SK-N-SH (cell line): ENCODE data around the gene ADCY9. TPM values are rescaled to one million over a fixed set of nuclear protein-coding genes. Genes with fewer than 3 reads are reported as not detected.

Source experiments
- CTCF ChIA-PET: fragments of 300-600, 350-600 bp; formaldehyde crosslinking; extraction: SDS; loops from one replicate; lab custom pipeline; 2021; lab: Yijun Ruan, JAX
- POLR2A ChIA-PET: fragments of 350-600 bp; sonication (Branson Sonifier 250); formaldehyde crosslinking; extraction: SDS; loops from one replicate; lab custom pipeline; 2020; ENCODE audit warnings: antibody characterized with exemption, inconsistent platforms; lab: Yijun Ruan, JAX
- DNase-seq: peaks from one replicate; pipeline ENCODE4 v3.0.0; 2012
- H2AFZ ChIP-seq: fragments of 200-600 bp; sonication (generic); 2 replicates; pipeline ENCODE4 v1.8.1; 2016; ENCODE audit warnings: antibody characterized with exemption, mild to moderate bottlenecking, low read depth
- H3F3A ChIP-seq: fragments of 200-600 bp; sonication (generic); replicated peaks from 2 replicates; pipeline ENCODE3; 2016; ENCODE audit warnings: antibody characterized with exemption, mild to moderate bottlenecking; ENCODE audit not compliant: insufficient read depth
- H3K27ac ChIP-seq, 2 experiments: fragments of 200-500 bp in 1 of 2; fragments of 200-600 bp in 1 of 2; sonication (Bioruptor generic) in 1 of 2; sonication (generic), shearing (Covaris generic) in 1 of 2; 2 replicates each; pipeline versions ENCODE4 v1.5.1 to v1.6.1; 2014 to 2016; ENCODE audit warnings: low read depth in 2 of 2, inconsistent platforms in 1 of 2, low read length in 1 of 2, mild to moderate bottlenecking in 1 of 2, mixed read lengths in 1 of 2
- H3K27me3 ChIP-seq: fragments of 200-600 bp; sonication (generic), shearing (Covaris generic); 2 replicates; pipeline ENCODE4 v1.6.1; 2016; ENCODE audit warnings: mixed run types; ENCODE audit not compliant: insufficient read depth
- H3K36me3 ChIP-seq, 2 experiments: fragments of 200-500 bp in 1 of 2; fragments of 200-600 bp in 1 of 2; sonication (Bioruptor generic) in 1 of 2; sonication (generic) in 1 of 2; replicated peaks in 1 of 2; 2 replicates each; pipeline versions ENCODE3 to v1.5.1; 2014 to 2016; ENCODE audit warnings: low read length in 1 of 2, mild to moderate bottlenecking in 1 of 2; ENCODE audit not compliant: insufficient read depth in 2 of 2, control insufficient read depth in 1 of 2
- H3K4me1 ChIP-seq, 2 experiments: fragments of 200-500 bp in 1 of 2; fragments of 200-600 bp in 1 of 2; sonication (Bioruptor generic) in 1 of 2; sonication (generic), shearing (Covaris generic) in 1 of 2; 2 replicates each; pipeline versions ENCODE4 v1.5.1 to v1.6.1; 2014 to 2016; ENCODE audit warnings: low read depth in 1 of 2, low read length in 1 of 2, mixed run types in 1 of 2; ENCODE audit not compliant: insufficient read depth in 2 of 2, control insufficient read depth in 1 of 2
- H3K4me2 ChIP-seq: fragments of 200-600 bp; sonication (generic), shearing (Covaris generic); 2 replicates; pipeline ENCODE4 v1.6.1; 2017; ENCODE audit warnings: mixed run types
- H3K4me3 ChIP-seq, 2 experiments: fragments of 200-500 bp in 1 of 2; fragments of 200-600 bp in 1 of 2; sonication (Bioruptor generic) in 1 of 2; sonication (generic), shearing (Covaris generic) in 1 of 2; 2 replicates each; pipeline versions ENCODE4 v1.5.1 to v1.8.1; 2014 to 2016; ENCODE audit warnings: low read depth in 2 of 2, inconsistent platforms in 1 of 2, low read length in 1 of 2, mild to moderate bottlenecking in 1 of 2, mixed read lengths in 1 of 2, moderate library complexity in 1 of 2
- H3K79me2 ChIP-seq: fragments of 200-600 bp; sonication (generic); 2 replicates; pipeline ENCODE4 v1.8.1; 2017; ENCODE audit warnings: mild to moderate bottlenecking; ENCODE audit not compliant: insufficient read depth
- H3K9ac ChIP-seq: fragments of 200-600 bp; sonication (generic); 2 replicates; pipeline ENCODE4 v1.6.1; 2017; ENCODE audit warnings: mixed run types
- H3K9me2 ChIP-seq: fragments of 200-600 bp; sonication (generic); 2 replicates; pipeline ENCODE4 v1.6.1; 2017; ENCODE audit warnings: mixed run types
- H3K9me3 ChIP-seq: fragments of 200-600 bp; sonication (generic); 2 replicates; pipeline ENCODE4 v1.6.1; 2017; ENCODE audit warnings: mixed run types, mild to moderate bottlenecking, moderate library complexity
- H4K20me1 ChIP-seq: fragments of 200-600 bp; sonication (generic); 2 replicates; pipeline ENCODE4 v1.6.1; 2017; ENCODE audit warnings: mild to moderate bottlenecking, mixed run types; ENCODE audit not compliant: insufficient read depth
- ELF1 ChIP-seq: IDR thresholded peaks from 2 replicates; pipeline ENCODE4 v1.4.0; 2012
- FOXJ3 ChIP-seq: sonication (generic); formaldehyde crosslinking; IDR thresholded peaks from 2 replicates; pipeline ENCODE4 v1.5.1; 2020; ENCODE audit warnings: mild to moderate bottlenecking, missing genetic modification reagents
- FOXM1 ChIP-seq: IDR thresholded peaks from 2 replicates; pipeline ENCODE4 v1.4.0; 2012; ENCODE audit warnings: low read depth, mild to moderate bottlenecking
- GATA2 ChIP-seq: sonication (generic); formaldehyde crosslinking; IDR thresholded peaks from 2 replicates; pipeline ENCODE4 v1.5.0; 2020; ENCODE audit warnings: mild to moderate bottlenecking, missing genetic modification reagents
- JUND ChIP-seq: IDR thresholded peaks from 2 replicates; pipeline ENCODE4 v1.4.0; 2012
- MEF2A ChIP-seq: IDR thresholded peaks from 2 replicates; pipeline ENCODE4 v1.4.0; 2012; ENCODE audit warnings: low read depth, borderline replicate concordance
- NFIC ChIP-seq: IDR thresholded peaks from 2 replicates; pipeline ENCODE4 v1.4.0; 2012; ENCODE audit warnings: borderline replicate concordance
- POLR2AphosphoS5 ChIP-seq: IDR thresholded peaks from 2 replicates; pipeline ENCODE4 v1.6.1; 2012; ENCODE audit warnings: low read depth, low read length
- RAD21 ChIP-seq: IDR thresholded peaks from 2 replicates; pipeline ENCODE4 v1.6.1; 2012; ENCODE audit warnings: mild to moderate bottlenecking, low read length
- SIN3A ChIP-seq: IDR thresholded peaks from 2 replicates; pipeline ENCODE4 v1.6.1; 2012; ENCODE audit warnings: low read depth, mild to moderate bottlenecking, low read length, moderate library complexity, borderline replicate concordance
- TAF1 ChIP-seq: IDR thresholded peaks from 2 replicates; pipeline ENCODE4 v1.6.1; 2012; ENCODE audit warnings: low read depth, mild to moderate bottlenecking, low read length, moderate library complexity, borderline replicate concordance
- USF2 ChIP-seq: fragments of 150-350 bp; IDR thresholded peaks from 2 replicates; pipeline ENCODE4 v1.6.1; 2017; ENCODE audit warnings: antibody characterized with exemption, low read length, low read depth, borderline replicate concordance
- WGBS: methylation state at CpG from one replicate; pipeline ENCODE4 v1.1.6; 2017; ENCODE audit warnings: low lambda C conversion rate; 5-methylcytosine and 5-hydroxymethylcytosine counted together
- polyA plus RNA-seq, 3 experiments: library from polyadenylated mRNA; depleted of rRNA; stranded (reverse); fragments of >200 nt; gene quantifications; 2 replicates each; pipeline ENCODE4 v1.2.3, GENCODE V29; 2012
- TF ChIP-seq, protein P1 (sequence below): IDR thresholded peaks from 2 replicates; pipeline ENCODE4 v1.4.0; 2012; ENCODE audit warnings: low read depth
- TF ChIP-seq, protein P2 (sequence below): fragments of 200-600 bp; sonication (generic); IDR thresholded peaks from 2 replicates; pipeline ENCODE4 v1.6.1; 2017; ENCODE audit warnings: antibody characterized with exemption, mild to moderate bottlenecking, moderate library complexity

The ADCY9 gene
- polyA plus RNA-seq, 1 of the 3 experiments (the other 2 are of a cell fraction): 5.2 TPM

DNA sequence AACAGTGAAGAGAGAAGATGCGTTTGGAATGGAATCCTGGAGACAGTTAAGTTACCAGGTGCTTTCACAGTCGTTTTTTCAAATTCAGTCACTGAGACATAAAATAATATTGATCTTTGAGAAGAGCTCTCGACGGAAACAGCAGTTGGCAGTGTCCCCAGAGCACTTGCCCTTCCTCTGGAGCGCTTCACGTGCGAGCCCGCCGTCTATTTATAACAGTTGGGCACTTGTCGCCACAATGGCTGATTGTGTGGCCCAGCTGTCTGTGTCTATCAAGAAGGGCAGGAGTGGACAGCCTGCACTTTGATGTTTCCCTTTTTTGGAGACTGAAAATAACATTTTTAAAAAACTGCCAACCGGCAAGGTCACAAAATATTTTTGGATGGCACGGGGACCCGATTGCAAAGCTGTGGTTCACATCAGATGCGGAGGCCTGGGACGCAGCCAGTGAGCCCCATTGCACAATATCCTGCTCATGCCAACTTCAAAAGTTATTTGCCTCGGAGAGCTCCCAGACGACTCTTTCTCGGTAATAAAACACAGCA is 62.9 kb downstream of the ADCY9 start:
- Histone ChIP-seq H3K36me3 (no peaks in the 10 kb centered on the region), H4K20me1 (no peaks in the 10 kb centered on the region), H3F3A (no peaks in the 10 kb centered on the region), H3K9ac (no peak overlapping the region), H3K9me2 (no peaks in the 10 kb centered on the region), H3K4me1 (peaks cover 0 to 3% of the 10 kb centered on the region in 2 experiments; a peak in 2 of 4 replicates), H3K4me2 (no peak overlapping the region), H2AFZ (no peak overlapping the region), H3K9me3 (no peaks in the 10 kb centered on the region), H3K27me3 (no peaks in the 10 kb centered on the region), H3K4me3 (no peak overlapping the region), H3K79me2 (no peaks in the 10 kb centered on the region), H3K27ac (no peak overlapping the region)
- DNase-seq: no peak
- CTCF ChIA-PET: no interaction called here
- POLR2A ChIA-PET: no interaction called here
- no peak for TF ChIP-seq TAF1
- no peak for TF ChIP-seq FOXJ3
- TF ChIP-seq, protein P1, sequence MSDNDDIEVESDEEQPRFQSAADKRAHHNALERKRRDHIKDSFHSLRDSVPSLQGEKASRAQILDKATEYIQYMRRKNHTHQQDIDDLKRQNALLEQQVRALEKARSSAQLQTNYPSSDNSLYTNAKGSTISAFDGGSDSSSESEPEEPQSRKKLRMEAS: no peak
- no peak for TF ChIP-seq SIN3A
- TF ChIP-seq RAD21: no peak
- TF ChIP-seq, protein P2, sequence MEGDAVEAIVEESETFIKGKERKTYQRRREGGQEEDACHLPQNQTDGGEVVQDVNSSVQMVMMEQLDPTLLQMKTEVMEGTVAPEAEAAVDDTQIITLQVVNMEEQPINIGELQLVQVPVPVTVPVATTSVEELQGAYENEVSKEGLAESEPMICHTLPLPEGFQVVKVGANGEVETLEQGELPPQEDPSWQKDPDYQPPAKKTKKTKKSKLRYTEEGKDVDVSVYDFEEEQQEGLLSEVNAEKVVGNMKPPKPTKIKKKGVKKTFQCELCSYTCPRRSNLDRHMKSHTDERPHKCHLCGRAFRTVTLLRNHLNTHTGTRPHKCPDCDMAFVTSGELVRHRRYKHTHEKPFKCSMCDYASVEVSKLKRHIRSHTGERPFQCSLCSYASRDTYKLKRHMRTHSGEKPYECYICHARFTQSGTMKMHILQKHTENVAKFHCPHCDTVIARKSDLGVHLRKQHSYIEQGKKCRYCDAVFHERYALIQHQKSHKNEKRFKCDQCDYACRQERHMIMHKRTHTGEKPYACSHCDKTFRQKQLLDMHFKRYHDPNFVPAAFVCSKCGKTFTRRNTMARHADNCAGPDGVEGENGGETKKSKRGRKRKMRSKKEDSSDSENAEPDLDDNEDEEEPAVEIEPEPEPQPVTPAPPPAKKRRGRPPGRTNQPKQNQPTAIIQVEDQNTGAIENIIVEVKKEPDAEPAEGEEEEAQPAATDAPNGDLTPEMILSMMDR: no peak
- no peak for TF ChIP-seq NFIC
- TF ChIP-seq ELF1: no peak
- no peak for TF ChIP-seq MEF2A
- TF ChIP-seq FOXM1: no peak
- TF ChIP-seq JUND: no peak
- TF ChIP-seq GATA2 (CRISPR knock-in tag): no peak
- TF ChIP-seq USF2: no peak
- TF ChIP-seq POLR2AphosphoS5: no peak
- 71% methylated on average over 18 of the region's 18 CpGs for WGBS

- Histone ChIP-seq H3K9me2 (no peaks in the 10 kb centered on the region), H3K4me2 (no peak overlapping the region), H3K79me2 (no peaks in the 10 kb centered on the region), H3K4me1 (peaks cover 0 to 4% of the 10 kb centered on the region in 2 experiments; a peak in 2 of 4 replicates), H3K27me3 (no peaks in the 10 kb centered on the region), H3K4me3 (no peak overlapping the region), H3K27ac (no peak overlapping the region), H2AFZ (no peak overlapping the region), H3K36me3 (no peaks in the 10 kb centered on the region)
- POLR2A ChIA-PET: no interaction called here
- 94% methylated on average over 20 of the region's 20 CpGs for WGBS
- TF ChIP-seq USF2: no peak
- no peak for TF ChIP-seq NFIC
- TF ChIP-seq, all 33 proteins: peak for 0
- Histone ChIP-seq H3F3A (no peaks in the 10 kb centered on the region), H4K20me1 (no peaks in the 10 kb centered on the region), H3K9me3 (no peaks in the 10 kb centered on the region), H3K9ac (no peak overlapping the region)
- DNase-seq: no peak
- CTCF ChIA-PET: no interaction called here
These were observed 63.4 kb downstream of the ADCY9 start for GRCh38 chr16:4052801-4053293.
